ENCODE measurements around the gene SLIT3.

GRCh38 chr5:169160405-169160901 lies 140.5 kb downstream of the SLIT3 start:
- no peak for TF ChIP-seq CTCF (IDR thresholded peaks at IDR 0.05)
- TF ChIP-seq POLR2A (IDR thresholded peaks at IDR 0.05) = no peak
- no peak for TF ChIP-seq POLR2AphosphoS5 (IDR thresholded peaks at IDR 0.05)

Data from stomach (tissue), 4 donors.